K562 (cell line): ENCODE results near the gene SPINK8. TPM values are rescaled to one million over a fixed set of nuclear protein-coding genes. Genes with fewer than 3 reads are reported as not detected.
"Not testable (repeated sequence)": the region's sequence is repeated elsewhere in the genome, so short reads cannot be mapped to it uniquely, and the experiment has no call there.

Source experiments
- ATAC-seq: fragments of 200-7000 bp; cut with Tn5 transposase; 3 replicates; pipeline ENCODE4 v1.9.1; 2020; ENCODE audit warnings: moderate library complexity
- BruUV-seq: library from RNA; stranded (reverse); fragments of 400-500 nt; replicated peaks from 2 replicates; lab custom pipeline; 2021; lab: Mats Ljungman, UMichigan
- CTCF ChIA-PET: fragments of 300-600 bp; formaldehyde crosslinking; extraction: SDS; loops from one replicate; lab custom pipeline; 2021; ENCODE audit warnings: low intra/inter-chr PET ratio; lab: Yijun Ruan, JAX
- POLR2A ChIA-PET: fragments of 300-600, 350-650 bp; sonication (Branson Sonifier 250); formaldehyde crosslinking; extraction: SDS; loops from one replicate; lab custom pipeline; 2021; ENCODE audit warnings: antibody characterized with exemption, inconsistent platforms; lab: Yijun Ruan, JAX
- DNase-seq, 4 experiments: peaks; one replicate each; pipeline versions ENCODE4 v3.0.0 to v3.0.0-alpha.2; 2011 to 2018; ENCODE audit warnings: low spot score in 3 of 4, mixed read lengths in 3 of 4; ENCODE audit errors: extremely low read depth in 1 of 4
- FAIRE-seq: peaks from 2 replicates; lab custom pipeline; 2011; peaks lifted over from hg19 to GRCh38; lab: Jason Lieb, UNC
- H2AFZ ChIP-seq: 2 replicates; pipeline ENCODE4 v1.6.0; 2011; ENCODE audit warnings: low read depth, low read length, control low read depth, inconsistent platforms
- H3K27ac ChIP-seq: fragments of 200-600 bp; 3 replicates; pipeline ENCODE4 v1.8.0; 2011; ENCODE audit warnings: low read depth, mild to moderate bottlenecking, control low read depth, inconsistent platforms, low read length, moderate library complexity, mixed read lengths; ENCODE audit errors: extremely low read depth
- H3K27me3 ChIP-seq, 2 experiments: fragments of 300-600 bp in 1 of 2; 2 replicates in 1 of 2; 3 replicates in 1 of 2; pipeline versions ENCODE4 v1.6.0 to v1.8.0; 2011; ENCODE audit warnings: inconsistent platforms in 2 of 2, low read length in 2 of 2, mild to moderate bottlenecking in 1 of 2, mixed read lengths in 1 of 2, moderate library complexity in 1 of 2; ENCODE audit not compliant: control insufficient read depth in 2 of 2, insufficient read depth in 2 of 2
- H3K36me3 ChIP-seq: fragments of 300-600 bp; 3 replicates; pipeline ENCODE4 v1.8.0; 2011; ENCODE audit warnings: mild to moderate bottlenecking, low read length, inconsistent platforms; ENCODE audit not compliant: control insufficient read depth, insufficient read depth
- H3K4me1 ChIP-seq, 2 experiments: fragments of 200-600 bp in 1 of 2; replicated peaks in 1 of 2; 2 replicates in 1 of 2; 3 replicates in 1 of 2; pipeline versions ENCODE4 v1.5.1 to v1.8.0; 2011; ENCODE audit warnings: inconsistent platforms in 2 of 2, low read length in 2 of 2, mild to moderate bottlenecking in 1 of 2, mixed read lengths in 1 of 2, moderate library complexity in 1 of 2; ENCODE audit not compliant: control insufficient read depth in 2 of 2, insufficient read depth in 2 of 2
- H3K4me2 ChIP-seq: 2 replicates; pipeline ENCODE4 v1.6.1; 2011; ENCODE audit warnings: low read length, control low read depth, inconsistent platforms, mixed read lengths; ENCODE audit not compliant: insufficient read depth
- H3K4me3 ChIP-seq: fragments of 200-600 bp; sonication (generic), shearing (Covaris generic); 2 replicates; pipeline ENCODE4 v1.5.1; 2016; ENCODE audit warnings: control low read depth, inconsistent platforms
- H3K79me2 ChIP-seq: fragments of 200-600 bp; 3 replicates; pipeline ENCODE4 v1.8.0; 2011; ENCODE audit warnings: low read length, inconsistent platforms; ENCODE audit not compliant: control insufficient read depth, insufficient read depth
- H3K9ac ChIP-seq, 2 experiments: 2 replicates each; pipeline versions ENCODE4 v1.6.0 to v1.6.1; 2011; ENCODE audit warnings: low read depth in 2 of 2, low read length in 2 of 2, control low read depth in 1 of 2, inconsistent platforms in 1 of 2, mild to moderate bottlenecking in 1 of 2, mixed read lengths in 1 of 2; ENCODE audit not compliant: insufficient read depth in 1 of 2
- H3K9me1 ChIP-seq: one replicate; pipeline ENCODE4 v1.6.0; 2011; ENCODE audit warnings: inconsistent platforms, mild to moderate bottlenecking, low read length, moderate library complexity; ENCODE audit not compliant: control insufficient read depth, insufficient read depth
- H3K9me3 ChIP-seq: replicated peaks from 2 replicates; pipeline ENCODE4 v1.5.1; 2011; ENCODE audit warnings: low read depth, low read length, inconsistent platforms; ENCODE audit not compliant: control insufficient read depth, insufficient read depth
- H4K20me1 ChIP-seq: replicated peaks from 2 replicates; pipeline ENCODE4 v1.6.1; 2011; ENCODE audit warnings: low read length, inconsistent platforms, mixed read lengths; ENCODE audit not compliant: control insufficient read depth, insufficient read depth
- NFYB ChIP-seq: IDR thresholded peaks from 2 replicates; pipeline ENCODE4 v1.6.1; 2011; ENCODE audit warnings: mild to moderate bottlenecking, moderate library complexity; ENCODE audit not compliant: insufficient read length; ENCODE audit errors: extremely low read depth
- WGBS: fragments of 100-300 bp; shearing (Covaris generic); methylation state at CpG from one replicate; pipeline ENCODE4 v1.1.6; 2016; ENCODE audit warnings: low coverage, mixed read lengths; ENCODE audit not compliant: insufficient coverage; ENCODE audit errors: missing lambda C conversion rate; 5-methylcytosine and 5-hydroxymethylcytosine counted together
- in situ Hi-C: fragments of 300-500 bp; cut with MboI; formaldehyde crosslinking; loops from 4 replicates; pipeline ENCODE4 v1.15.0; 2018; ENCODE audit warnings: inconsistent platforms, mixed read lengths
- intact Hi-C: fragments of 100-400 bp; cut with micrococcal nuclease; formaldehyde crosslinking; loops from 2 replicates; pipeline ENCODE4 v1.14.2; 2022
- polyA plus RNA-seq, 8 experiments: library from polyadenylated mRNA; depleted of rRNA in 4 of 8; stranded (reverse) in 5 of 8; unstranded in 3 of 8; fragments of >200 nt; fragmentation: Nextera tagmentation in 2 of 8; fragmentation: Illumina TruSeq in 1 of 8; extraction: Ambion mirVana in 2 of 8; extraction: Trizol in 1 of 8; gene quantifications; 2 replicates each; pipeline versions ENCODE4 v1.2.1 to v1.2.3, GENCODE V29; 2011 to 2014; ENCODE audit warnings: inconsistent platforms in 1 of 8, missing spikeins in 1 of 8
- total RNA-seq, 7 experiments: library from RNA; depleted of rRNA in 6 of 7; stranded (reverse); fragments of >200 nt in 6 of 7; fragmentation: Illumina TruSeq in 2 of 7; extraction: Trizol in 2 of 7; gene quantifications; 2 replicates each; pipeline versions ENCODE4 v1.2.1 to v1.2.3, GENCODE V29; 2011 to 2021; ENCODE audit warnings: low replicate concordance in 1 of 7
- TF ChIP-seq, protein P1 (sequence below): sonication (generic); formaldehyde crosslinking; IDR thresholded peaks from 2 replicates; pipeline ENCODE4 v1.8.1; 2023; ENCODE audit warnings: mild to moderate bottlenecking, missing genetic modification reagents

SPINK8 gene
- total and polyA plus RNA-seq, 9 of the 15 experiments (the other 6 are each of a cell fraction or from before 2014, with no cell fraction given) = not detected

DNA sequence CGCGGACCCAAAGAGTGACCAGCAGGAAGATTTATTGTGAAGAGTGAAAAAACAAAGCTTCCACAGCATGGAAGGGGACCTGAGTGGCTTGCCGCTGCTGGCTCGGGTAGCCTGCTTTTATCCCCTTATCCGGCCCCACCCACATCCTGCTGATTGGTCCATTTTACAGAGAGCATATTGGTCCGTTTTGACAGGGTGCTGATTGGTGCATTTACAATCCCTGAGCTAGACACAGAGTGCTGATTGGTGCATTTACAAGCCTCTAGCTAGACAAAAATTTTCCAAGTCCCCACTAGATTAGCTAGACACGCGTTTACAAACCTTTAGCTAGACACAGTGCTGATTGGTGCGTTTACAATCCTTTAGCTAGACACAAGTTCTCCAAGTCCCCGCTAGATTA lies 62.2 kb downstream of the SPINK8 start:
- H3K4me2 ChIP-seq = not testable (repeated sequence)
- TF ChIP-seq, protein P1, sequence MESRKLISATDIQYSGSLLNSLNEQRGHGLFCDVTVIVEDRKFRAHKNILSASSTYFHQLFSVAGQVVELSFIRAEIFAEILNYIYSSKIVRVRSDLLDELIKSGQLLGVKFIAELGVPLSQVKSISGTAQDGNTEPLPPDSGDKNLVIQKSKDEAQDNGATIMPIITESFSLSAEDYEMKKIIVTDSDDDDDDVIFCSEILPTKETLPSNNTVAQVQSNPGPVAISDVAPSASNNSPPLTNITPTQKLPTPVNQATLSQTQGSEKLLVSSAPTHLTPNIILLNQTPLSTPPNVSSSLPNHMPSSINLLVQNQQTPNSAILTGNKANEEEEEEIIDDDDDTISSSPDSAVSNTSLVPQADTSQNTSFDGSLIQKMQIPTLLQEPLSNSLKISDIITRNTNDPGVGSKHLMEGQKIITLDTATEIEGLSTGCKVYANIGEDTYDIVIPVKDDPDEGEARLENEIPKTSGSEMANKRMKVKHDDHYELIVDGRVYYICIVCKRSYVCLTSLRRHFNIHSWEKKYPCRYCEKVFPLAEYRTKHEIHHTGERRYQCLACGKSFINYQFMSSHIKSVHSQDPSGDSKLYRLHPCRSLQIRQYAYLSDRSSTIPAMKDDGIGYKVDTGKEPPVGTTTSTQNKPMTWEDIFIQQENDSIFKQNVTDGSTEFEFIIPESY (CRISPR knock-in tag) = 0 out of 2 replicates have a peak, but pooled peaks have one; percentile 41
- peak; percentile 70 for TF ChIP-seq NFYB
- intact Hi-C loops = loop anchor here (5.0 to 10.0 kb wide), 3 partner anchors 76 to 284 kb away; partner anchors contain the start of gene PFKFB4

More for the DNA sequence above, 62.2 kb downstream of the SPINK8 start:
- peaks cover 38% of the 10 kb centered on the region; the same call in 2 of the 3 replicates for H3K36me3 ChIP-seq
- CTCF ChIA-PET, H3K4me1 ChIP-seq, H3K9me1 ChIP-seq, BruUV-seq, H4K20me1 ChIP-seq, H3K27me3 ChIP-seq, FAIRE-seq, H2AFZ ChIP-seq, H3K79me2 ChIP-seq, DNase-seq, H3K4me3 ChIP-seq, H3K27ac ChIP-seq, ATAC-seq, H3K9me3 ChIP-seq, H3K9ac ChIP-seq: not testable (repeated sequence)
- 93% methylated on average over 9 of the region's 10 CpGs for WGBS
- POLR2A ChIA-PET = interaction anchor here (1.1 to 1.7 kb wide), 7 partner anchors 12 to 169 kb away, joined by 3 to 6 read pairs (median 4); partner anchors contain the start of genes CCDC51, TMA7 and ZNF589
- in situ Hi-C loops = loop anchor here (5.0 kb wide), 1 partner anchor 166 kb away; no protein-coding TSS in a partner anchor
